ENCODE data around the gene H2AZ1. TPM values are rescaled to one million over a fixed set of nuclear protein-coding genes. Genes with fewer than 3 reads are reported as not detected.
A peak's percentile ranks its signal among the peaks of the same experiment; 100 is the strongest.

H2AZ1 gene
- total and polyA plus RNA-seq, 9 of the 15 experiments (the other 6 are each of a cell fraction or from before 2014, with no cell fraction given), result 605 to 4,380 (median 768) TPM

DNA sequence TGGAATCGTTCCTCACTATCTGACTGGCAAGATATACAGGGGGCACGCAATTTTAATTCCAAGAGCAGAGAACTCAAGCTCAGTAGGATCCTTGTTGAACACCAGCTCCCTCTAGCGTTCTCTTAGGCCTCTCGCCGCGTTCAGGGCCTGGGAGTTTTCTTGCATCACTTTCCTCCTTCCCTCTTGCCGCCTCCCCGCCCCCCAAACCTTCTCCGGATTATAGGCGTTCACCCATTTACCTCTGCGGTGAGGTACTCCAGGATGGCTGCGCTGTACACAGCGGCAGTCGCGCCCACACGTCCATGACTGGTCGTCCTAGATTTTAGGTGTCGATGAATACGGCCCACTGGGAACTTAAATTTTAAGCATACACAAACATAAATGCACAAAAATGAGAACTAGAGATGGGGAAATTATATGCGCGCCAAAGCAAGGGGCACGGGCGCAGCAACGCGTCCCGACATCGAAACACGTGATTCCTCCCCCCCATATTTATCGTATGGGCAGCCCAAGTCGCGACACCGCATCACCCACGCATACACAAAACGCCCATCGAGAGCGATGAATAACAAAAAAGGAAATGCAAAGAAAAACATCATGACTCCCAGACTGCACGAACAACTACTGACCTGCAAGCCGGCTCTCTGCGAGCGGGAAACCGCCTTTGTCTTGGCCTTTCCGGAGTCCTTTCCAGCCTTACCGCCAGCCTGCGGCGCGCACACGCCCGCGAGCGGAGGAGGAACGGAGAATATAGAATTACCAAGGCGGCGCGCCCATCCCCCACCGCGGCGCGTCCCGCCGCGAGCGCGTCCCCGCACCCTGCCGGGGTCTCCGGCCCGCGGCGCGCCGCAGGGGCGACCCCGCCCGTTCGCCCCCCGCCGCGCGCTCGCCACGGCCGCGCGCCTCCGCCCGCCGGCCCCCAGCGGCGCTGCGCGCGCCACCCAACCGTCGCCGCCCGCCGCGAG, 759 bp downstream of the H2AZ1 start (continued):
- TF ChIP-seq PHF21A (IDR thresholded peaks at IDR 0.05; ENCODE audit: borderline replicate concordance, low read depth) (peak; percentile 61; the same call in 1 of the 2 replicates), TRIM28 (IDR thresholded peaks at IDR 0.05) (peak; percentile 36; the same call in 1 of the 2 replicates), MAZ (CRISPR knock-in tag; conservative IDR thresholded peaks at IDR 0.05 in 1 of 2, IDR thresholded peaks at IDR 0.05 in 1 of 2) (peak in 1 of 2 experiments; percentile 80; a peak in 2 of 4 replicates), NONO (IDR thresholded peaks at IDR 0.05; ENCODE audit: low read depth in 2 of 2, low read length in 1 of 2) (0 out of 4 replicates have a peak, but pooled peaks of 1 of the 2 experiments have one; percentile 2), KAT2B (IDR thresholded peaks at IDR 0.05; ENCODE audit: low read depth, low read length) (no peak), KHSRP (IDR thresholded peaks at IDR 0.05) (peak; percentile 41; the same call in 1 of the 2 replicates), ETV1 (tag; conservative IDR thresholded peaks at IDR 0.05; ENCODE audit: low read depth) (peak; percentile 24; the same call in 1 of the 2 replicates), ZNF3 (CRISPR knock-in tag; IDR thresholded peaks at IDR 0.05) (no peak), ZNF696 (CRISPR knock-in tag; conservative IDR thresholded peaks at IDR 0.05) (no peak), SAFB (IDR thresholded peaks at IDR 0.05; ENCODE audit: borderline replicate concordance, low read depth, low read length) (no peak), CBX3 (IDR thresholded peaks at IDR 0.05; ENCODE audit: borderline replicate concordance in 1 of 2, low read length in 2 of 2) (peak in 1 of 2 experiments; percentile 23; a peak in 1 of 3 replicates), ZBED1 (IDR thresholded peaks at IDR 0.05) (peak; percentile 100), KDM4B (IDR thresholded peaks at IDR 0.05; ENCODE audit: borderline replicate concordance in 2 of 2, low read depth in 1 of 2) (peak in 1 of 2 experiments; percentile 78; a peak in 1 of 4 replicates), SMC3 (conservative IDR thresholded peaks at IDR 0.05; ENCODE audit: insufficient read depth, low read depth, low read length) (peak; percentile 31; the same call in 1 of the 2 replicates), NBN (IDR thresholded peaks at IDR 0.05; ENCODE audit: low read depth) (peak; percentile 79)
- TF ChIP-seq, protein P1, sequence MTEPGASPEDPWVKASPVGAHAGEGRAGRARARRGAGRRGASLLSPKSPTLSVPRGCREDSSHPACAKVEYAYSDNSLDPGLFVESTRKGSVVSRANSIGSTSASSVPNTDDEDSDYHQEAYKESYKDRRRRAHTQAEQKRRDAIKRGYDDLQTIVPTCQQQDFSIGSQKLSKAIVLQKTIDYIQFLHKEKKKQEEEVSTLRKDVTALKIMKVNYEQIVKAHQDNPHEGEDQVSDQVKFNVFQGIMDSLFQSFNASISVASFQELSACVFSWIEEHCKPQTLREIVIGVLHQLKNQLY (CRISPR knock-in tag; conservative IDR thresholded peaks at IDR 0.05), result no peak
- TF ChIP-seq, protein P2, sequence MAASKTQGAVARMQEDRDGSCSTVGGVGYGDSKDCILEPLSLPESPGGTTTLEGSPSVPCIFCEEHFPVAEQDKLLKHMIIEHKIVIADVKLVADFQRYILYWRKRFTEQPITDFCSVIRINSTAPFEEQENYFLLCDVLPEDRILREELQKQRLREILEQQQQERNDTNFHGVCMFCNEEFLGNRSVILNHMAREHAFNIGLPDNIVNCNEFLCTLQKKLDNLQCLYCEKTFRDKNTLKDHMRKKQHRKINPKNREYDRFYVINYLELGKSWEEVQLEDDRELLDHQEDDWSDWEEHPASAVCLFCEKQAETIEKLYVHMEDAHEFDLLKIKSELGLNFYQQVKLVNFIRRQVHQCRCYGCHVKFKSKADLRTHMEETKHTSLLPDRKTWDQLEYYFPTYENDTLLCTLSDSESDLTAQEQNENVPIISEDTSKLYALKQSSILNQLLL (CRISPR knock-in tag; IDR thresholded peaks at IDR 0.05; ENCODE audit: borderline replicate concordance), result no peak
- TF ChIP-seq, protein P3, sequence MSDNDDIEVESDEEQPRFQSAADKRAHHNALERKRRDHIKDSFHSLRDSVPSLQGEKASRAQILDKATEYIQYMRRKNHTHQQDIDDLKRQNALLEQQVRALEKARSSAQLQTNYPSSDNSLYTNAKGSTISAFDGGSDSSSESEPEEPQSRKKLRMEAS (CRISPR knock-in tag; IDR thresholded peaks at IDR 0.05), result peak; percentile 68
- TF ChIP-seq, protein P4, sequence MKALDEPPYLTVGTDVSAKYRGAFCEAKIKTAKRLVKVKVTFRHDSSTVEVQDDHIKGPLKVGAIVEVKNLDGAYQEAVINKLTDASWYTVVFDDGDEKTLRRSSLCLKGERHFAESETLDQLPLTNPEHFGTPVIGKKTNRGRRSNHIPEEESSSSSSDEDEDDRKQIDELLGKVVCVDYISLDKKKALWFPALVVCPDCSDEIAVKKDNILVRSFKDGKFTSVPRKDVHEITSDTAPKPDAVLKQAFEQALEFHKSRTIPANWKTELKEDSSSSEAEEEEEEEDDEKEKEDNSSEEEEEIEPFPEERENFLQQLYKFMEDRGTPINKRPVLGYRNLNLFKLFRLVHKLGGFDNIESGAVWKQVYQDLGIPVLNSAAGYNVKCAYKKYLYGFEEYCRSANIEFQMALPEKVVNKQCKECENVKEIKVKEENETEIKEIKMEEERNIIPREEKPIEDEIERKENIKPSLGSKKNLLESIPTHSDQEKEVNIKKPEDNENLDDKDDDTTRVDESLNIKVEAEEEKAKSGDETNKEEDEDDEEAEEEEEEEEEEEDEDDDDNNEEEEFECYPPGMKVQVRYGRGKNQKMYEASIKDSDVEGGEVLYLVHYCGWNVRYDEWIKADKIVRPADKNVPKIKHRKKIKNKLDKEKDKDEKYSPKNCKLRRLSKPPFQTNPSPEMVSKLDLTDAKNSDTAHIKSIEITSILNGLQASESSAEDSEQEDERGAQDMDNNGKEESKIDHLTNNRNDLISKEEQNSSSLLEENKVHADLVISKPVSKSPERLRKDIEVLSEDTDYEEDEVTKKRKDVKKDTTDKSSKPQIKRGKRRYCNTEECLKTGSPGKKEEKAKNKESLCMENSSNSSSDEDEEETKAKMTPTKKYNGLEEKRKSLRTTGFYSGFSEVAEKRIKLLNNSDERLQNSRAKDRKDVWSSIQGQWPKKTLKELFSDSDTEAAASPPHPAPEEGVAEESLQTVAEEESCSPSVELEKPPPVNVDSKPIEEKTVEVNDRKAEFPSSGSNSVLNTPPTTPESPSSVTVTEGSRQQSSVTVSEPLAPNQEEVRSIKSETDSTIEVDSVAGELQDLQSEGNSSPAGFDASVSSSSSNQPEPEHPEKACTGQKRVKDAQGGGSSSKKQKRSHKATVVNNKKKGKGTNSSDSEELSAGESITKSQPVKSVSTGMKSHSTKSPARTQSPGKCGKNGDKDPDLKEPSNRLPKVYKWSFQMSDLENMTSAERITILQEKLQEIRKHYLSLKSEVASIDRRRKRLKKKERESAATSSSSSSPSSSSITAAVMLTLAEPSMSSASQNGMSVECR (CRISPR knock-in tag; IDR thresholded peaks at IDR 0.05), result peak; percentile 37

All from K562 (cell line).